Fibroblast of skin of back (primary cell): Measurements from ENCODE around the gene ZC3H10.

ENCODE experiments used
- DNase-seq: peaks from one replicate; pipeline ENCODE4 v3.0.0-alpha.2; 2013

The ZC3H10 gene

GRCh38 chr12:56156464-56157200, 38.6 kb downstream of the ZC3H10 start:
- DNase-seq = peak; percentile 48

GRCh38 chr12:56157201-56158028, 39.3 kb downstream of the ZC3H10 start:
- DNase-seq = peak; percentile 91

GRCh38 chr12:56158029-56158925, 40.2 kb downstream of the ZC3H10 start, which contains the start of gene MYL6:
Gene MYL6, plus strand, starts transcription at chr12:56158359. Its CDS starts 43 bp downstream, at chr12:56158402.
- DNase-seq = peak; percentile 98

GRCh38 chr12:56158926-56159461, 40.9 kb downstream of the ZC3H10 start:
- DNase-seq = peak; percentile 89

- DNase-seq = no peak
Measured at GRCh38 chr12:56159482-56160192, 41.6 kb downstream of the ZC3H10 start.

- peak; percentile 53 for DNase-seq
Measured at GRCh38 chr12:56160193-56160763, 42.2 kb downstream of the ZC3H10 start.

GRCh38 chr12:56160894-56161689, 43.0 kb downstream of the ZC3H10 start:
- DNase-seq = no peak

GRCh38 chr12:56161690-56162351, 43.8 kb downstream of the ZC3H10 start:
- no peak for DNase-seq

GRCh38 chr12:56162468-56163290, 44.6 kb downstream of the ZC3H10 start:
- DNase-seq = peak; percentile 16

GRCh38 chr12:56163533-56164344, 45.7 kb downstream of the ZC3H10 start:
- peak; percentile 12 for DNase-seq

- no peak for DNase-seq
Measured at GRCh38 chr12:56164345-56164729, 46.3 kb downstream of the ZC3H10 start.

- no peak for DNase-seq
Measured at GRCh38 chr12:56165369-56165768, 47.3 kb downstream of the ZC3H10 start.

GRCh38 chr12:56169229-56169759, 51.2 kb downstream of the ZC3H10 start:
- DNase-seq = no peak

- DNase-seq = no peak
Measured at GRCh38 chr12:56172839-56173238, 54.8 kb downstream of the ZC3H10 start.
